ENCODE measurements around the gene PRKAG3. TPM values are rescaled to one million over a fixed set of nuclear protein-coding genes. Genes with fewer than 3 reads are reported as not detected.
"Not testable (repeated sequence)": the region's sequence is repeated elsewhere in the genome, so short reads cannot be mapped to it uniquely, and the experiment has no call there.

PRKAG3 gene
- total RNA-seq, 4 donors from 2014 or later: 0.32 TPM; not detected in 3

GRCh38 chr2:218852911-218853667, 21.5 kb upstream of the PRKAG3 start:
- WGBS, 2 donors: 27% methylated on average over 16 of the region's 16 CpGs
- intact Hi-C loops (cut with DNase I; ENCODE audit: low total_unique reads): no loop called here
- no peak overlapping the region for H3K4me3 ChIP-seq (ENCODE audit: low read depth, poor library complexity, severe bottlenecking)
- TF ChIP-seq CTCF (IDR thresholded peaks at IDR 0.05) (peak in 1 of 3 donors; percentile 34), POLR2A (IDR thresholded peaks at IDR 0.05) (no peak)
- peak; percentile 45 to 94 for DNase-seq (ENCODE audit: low spot score in 2 of 2)

- no peak overlapping the region for H3K4me3 ChIP-seq (ENCODE audit: low read depth, poor library complexity, severe bottlenecking)
- intact Hi-C loops (cut with DNase I; ENCODE audit: low total_unique reads): no loop called here
- peak in 1 of 2 donors; percentile 74 for DNase-seq (ENCODE audit: low spot score in 2 of 2)
- TF ChIP-seq POLR2A (IDR thresholded peaks at IDR 0.05): no peak
- TF ChIP-seq CTCF (IDR thresholded peaks at IDR 0.05): no peak
- WGBS, 2 donors: 61 to 72% methylated on average over 3 of the region's 3 CpGs
Measured at GRCh38 chr2:218851286-218851685, 19.7 kb upstream of the PRKAG3 start.

GRCh38 chr2:218850796-218851195, 19.2 kb upstream of the PRKAG3 start:
- DNase-seq (ENCODE audit: low spot score in 2 of 2): no peak
- 80 to 85% methylated on average over 2 of the region's 2 CpGs for WGBS, 2 donors
- intact Hi-C loops (cut with DNase I; ENCODE audit: low total_unique reads): no loop called here
- no peak overlapping the region for H3K4me3 ChIP-seq (ENCODE audit: low read depth, poor library complexity, severe bottlenecking)
- TF ChIP-seq CTCF (IDR thresholded peaks at IDR 0.05): no peak
- no peak for TF ChIP-seq POLR2A (IDR thresholded peaks at IDR 0.05)

- no peak overlapping the region for H3K4me3 ChIP-seq (ENCODE audit: low read depth, poor library complexity, severe bottlenecking)
- no peak for TF ChIP-seq CTCF (IDR thresholded peaks at IDR 0.05)
- no peak for TF ChIP-seq POLR2A (IDR thresholded peaks at IDR 0.05)
- WGBS, 2 donors: 68 to 73% methylated on average over 7 of the region's 7 CpGs
- intact Hi-C loops (cut with DNase I; ENCODE audit: low total_unique reads): loop anchor here (5.0 to 10.0 kb wide), 2 partner anchors 125 to 437 kb away; no protein-coding TSS in a partner anchor
- peak in 1 of 2 donors; percentile 26 for DNase-seq (ENCODE audit: low spot score in 2 of 2)
Measured at GRCh38 chr2:218849721-218850120, 18.1 kb upstream of the PRKAG3 start.

- peak in 1 of 2 donors; percentile 20 for DNase-seq (ENCODE audit: low spot score in 2 of 2)
- WGBS, 2 donors: 39 to 55% methylated on average over 8 of the region's 18 CpGs
- intact Hi-C loops (cut with DNase I; ENCODE audit: low total_unique reads): loop anchor here (5.0 to 10.0 kb wide), 2 partner anchors 122 to 435 kb away; no protein-coding TSS in a partner anchor
- H3K4me3 ChIP-seq (ENCODE audit: low read depth, poor library complexity, severe bottlenecking): not testable (repeated sequence)
Measured at GRCh38 chr2:218846963-218847362, 15.4 kb upstream of the PRKAG3 start.

- not testable (repeated sequence) for H3K4me3 ChIP-seq (ENCODE audit: low read depth, poor library complexity, severe bottlenecking); DNase-seq (ENCODE audit: low spot score in 2 of 2)
- intact Hi-C loops (cut with DNase I; ENCODE audit: low total_unique reads): loop anchor here (10.0 kb wide), 1 partner anchor 120 kb away; no protein-coding TSS in a partner anchor
- 70 to 85% methylated on average over 5 of the region's 5 CpGs for WGBS, 2 donors
Measured at GRCh38 chr2:218844334-218844733, 12.7 kb upstream of the PRKAG3 start.
